Type B pancreatic cell (in vitro differentiated cells): ENCODE data around the gene PCDHA2. TPM values are rescaled to one million over a fixed set of nuclear protein-coding genes. Genes with fewer than 3 reads are reported as not detected.

Source experiments
- DNase-seq: peaks from one replicate; pipeline ENCODE4 v3.0.0; 2021; ENCODE audit warnings: mixed read lengths; ENCODE audit not compliant: unreplicated experiment; ENCODE audit errors: extremely low spot score
- H3K27ac Mint-ChIP-seq: 2 replicates; pipeline ENCODE4 v1.8.0; 2021; ENCODE audit warnings: mild to moderate bottlenecking, mixed read lengths
- H3K27me3 Mint-ChIP-seq: 2 replicates; pipeline ENCODE4 v1.8.0; 2021; ENCODE audit warnings: mixed read lengths
- H3K36me3 Mint-ChIP-seq: 2 replicates; pipeline ENCODE4 v1.8.0; 2021; ENCODE audit warnings: mixed read lengths
- H3K4me1 Mint-ChIP-seq: one replicate; pipeline ENCODE4 v1.8.0; 2021; ENCODE audit warnings: mixed read lengths; ENCODE audit not compliant: unreplicated experiment
- H3K4me3 Mint-ChIP-seq: 2 replicates; pipeline ENCODE4 v1.8.0; 2021; ENCODE audit warnings: mild to moderate bottlenecking, mixed read lengths
- H3K9me3 Mint-ChIP-seq: 2 replicates; pipeline ENCODE4 v1.8.0; 2021; ENCODE audit warnings: mixed read lengths
- long read RNA-seq: library from polyadenylated mRNA; unstranded; transcript quantifications from one replicate; pipeline ENCODE4 v2.0.0, GENCODE V29; 2020
- total RNA-seq: library from RNA; stranded (reverse); gene quantifications from 2 replicates; pipeline ENCODE4 v1.2.1, GENCODE V29; 2021; ENCODE audit warnings: low replicate concordance
- TF ChIP-seq, protein P1 (sequence below): fragments of 200-600 bp; sonication (generic); conservative IDR thresholded peaks from 2 replicates; pipeline ENCODE4 v1.5.0; 2021; ENCODE audit warnings: antibody characterized with exemption, mild to moderate bottlenecking

The PCDHA2 gene
- total RNA-seq = 1.0 and 3.3 TPM in 2 replicates
- long read RNA-seq, partial matches to known transcripts = 0 of 7 reads
- long read RNA-seq, other reads (novel, unspliced or antisense) = 6 of 7 reads

DNA sequence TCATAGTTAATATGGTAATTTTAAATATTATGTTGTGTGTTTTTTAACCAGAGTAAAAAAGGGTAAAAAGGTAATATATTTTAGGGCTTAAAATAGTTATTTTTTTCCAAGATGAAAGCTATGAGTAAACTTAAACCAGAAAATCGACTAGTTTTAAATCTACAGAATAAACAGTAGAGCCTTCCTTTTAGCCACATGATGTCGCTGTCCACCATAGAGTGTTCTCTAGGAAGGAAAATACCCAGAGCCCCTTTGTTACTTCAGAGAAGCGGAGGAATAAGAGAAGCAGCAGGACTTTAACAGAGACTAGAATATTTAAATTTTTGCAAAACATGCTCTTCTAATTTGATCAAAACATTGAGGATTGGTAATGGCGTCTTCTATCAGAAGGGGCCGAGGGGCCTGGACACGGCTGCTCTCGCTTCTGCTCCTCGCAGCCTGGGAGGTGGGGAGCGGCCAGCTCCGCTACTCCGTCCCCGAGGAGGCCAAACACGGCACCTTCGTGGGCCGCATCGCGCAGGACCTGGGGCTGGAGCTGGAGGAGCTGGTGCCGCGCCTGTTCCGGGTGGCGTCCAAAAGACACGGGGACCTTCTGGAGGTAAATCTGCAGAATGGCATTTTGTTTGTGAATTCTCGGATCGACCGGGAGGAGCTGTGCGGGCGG, at the start of gene PCDHA2:
Gene PCDHA2 (plus strand): TSS at position 258 of the 664 bp plus-strand sequence.
- Mint-ChIP-seq H3K4me3 (peak within 1 kb of the TSS; percentile 91), H3K27me3 (no peaks in the 10 kb centered on the region), H3K27ac (peak within 1 kb of the TSS; percentile 51), H3K36me3 (peaks cover 5% of the 10 kb centered on the region), H3K4me1 (no peaks in the 10 kb centered on the region), H3K9me3 (peaks cover 1% of the 10 kb centered on the region)
- no peak for DNase-seq
- TF ChIP-seq, protein P1, sequence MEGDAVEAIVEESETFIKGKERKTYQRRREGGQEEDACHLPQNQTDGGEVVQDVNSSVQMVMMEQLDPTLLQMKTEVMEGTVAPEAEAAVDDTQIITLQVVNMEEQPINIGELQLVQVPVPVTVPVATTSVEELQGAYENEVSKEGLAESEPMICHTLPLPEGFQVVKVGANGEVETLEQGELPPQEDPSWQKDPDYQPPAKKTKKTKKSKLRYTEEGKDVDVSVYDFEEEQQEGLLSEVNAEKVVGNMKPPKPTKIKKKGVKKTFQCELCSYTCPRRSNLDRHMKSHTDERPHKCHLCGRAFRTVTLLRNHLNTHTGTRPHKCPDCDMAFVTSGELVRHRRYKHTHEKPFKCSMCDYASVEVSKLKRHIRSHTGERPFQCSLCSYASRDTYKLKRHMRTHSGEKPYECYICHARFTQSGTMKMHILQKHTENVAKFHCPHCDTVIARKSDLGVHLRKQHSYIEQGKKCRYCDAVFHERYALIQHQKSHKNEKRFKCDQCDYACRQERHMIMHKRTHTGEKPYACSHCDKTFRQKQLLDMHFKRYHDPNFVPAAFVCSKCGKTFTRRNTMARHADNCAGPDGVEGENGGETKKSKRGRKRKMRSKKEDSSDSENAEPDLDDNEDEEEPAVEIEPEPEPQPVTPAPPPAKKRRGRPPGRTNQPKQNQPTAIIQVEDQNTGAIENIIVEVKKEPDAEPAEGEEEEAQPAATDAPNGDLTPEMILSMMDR = peak; percentile 37

DNA sequence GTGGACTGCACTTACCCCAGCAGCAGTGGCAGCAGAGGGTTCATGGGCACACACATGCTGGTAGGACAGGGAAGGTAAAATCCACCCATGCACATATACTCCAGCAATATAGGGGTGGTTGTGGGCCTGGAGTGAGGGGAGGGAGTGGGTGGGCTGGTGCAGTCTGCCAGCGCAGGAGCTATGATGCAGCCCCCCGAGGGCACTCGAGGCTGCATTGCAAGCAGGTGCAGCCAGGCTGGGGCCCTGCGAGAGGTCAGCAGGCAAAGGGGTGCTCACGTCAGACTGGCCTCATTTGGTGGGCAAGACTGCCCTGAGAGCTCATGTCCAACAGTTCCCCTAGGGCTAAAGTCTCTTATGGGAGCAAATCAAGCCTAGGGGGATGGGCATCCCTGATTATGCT, 41.1 kb upstream of the PCDHA2 start:
- TF ChIP-seq, protein P1 = no peak
- Mint-ChIP-seq H3K27me3 (no peaks in the 10 kb centered on the region), H3K4me1 (no peaks in the 10 kb centered on the region), H3K27ac (no peak overlapping the region), H3K36me3 (no peaks in the 10 kb centered on the region), H3K4me3 (no peak overlapping the region), H3K9me3 (peaks cover 12% of the 10 kb centered on the region)
- no peak for DNase-seq

DNA sequence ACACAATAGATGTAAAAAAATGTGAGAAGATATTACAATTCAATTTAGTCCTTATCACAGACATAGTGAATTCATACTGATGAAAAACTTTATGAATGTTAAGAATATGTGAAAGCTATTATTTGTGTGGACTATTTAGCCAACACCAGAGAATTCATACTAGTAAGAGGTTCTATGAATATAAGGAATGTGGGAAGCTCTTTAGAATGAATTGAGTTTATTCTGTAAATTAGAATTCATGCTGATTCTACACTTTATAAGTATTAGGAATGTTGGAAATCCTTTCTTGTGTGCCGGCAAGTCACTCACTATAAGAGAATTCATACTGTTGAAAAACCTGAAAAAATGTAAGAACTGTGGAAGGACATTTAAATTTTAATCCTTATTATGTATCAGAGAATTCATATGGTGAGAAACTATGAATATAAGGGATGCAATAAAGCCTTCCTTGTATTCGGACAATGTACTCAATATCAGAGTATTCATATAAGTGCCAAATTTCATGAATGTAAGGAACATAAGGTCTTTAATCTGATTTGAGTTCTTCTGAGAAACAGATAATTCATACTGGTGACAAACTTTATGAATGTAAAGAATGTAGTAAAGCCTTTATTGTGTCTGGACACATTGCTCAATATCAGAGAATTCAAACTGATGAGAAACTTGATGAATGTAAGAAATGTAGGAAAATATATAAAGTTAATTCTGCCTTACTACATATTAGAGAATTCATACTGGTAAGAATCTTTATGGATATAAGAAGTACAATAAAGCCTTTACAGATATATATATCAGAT, 30.3 kb upstream of the PCDHA2 start:
- no peak overlapping the region for H3K27ac Mint-ChIP-seq
- H3K4me3 Mint-ChIP-seq = no peak overlapping the region
- H3K9me3 Mint-ChIP-seq = peaks cover 16% of the 10 kb centered on the region
- H3K4me1 Mint-ChIP-seq = no peaks in the 10 kb centered on the region
- TF ChIP-seq, protein P1 = no peak
- DNase-seq = no peak
- no peaks in the 10 kb centered on the region for H3K27me3 Mint-ChIP-seq
- no peaks in the 10 kb centered on the region for H3K36me3 Mint-ChIP-seq

DNA sequence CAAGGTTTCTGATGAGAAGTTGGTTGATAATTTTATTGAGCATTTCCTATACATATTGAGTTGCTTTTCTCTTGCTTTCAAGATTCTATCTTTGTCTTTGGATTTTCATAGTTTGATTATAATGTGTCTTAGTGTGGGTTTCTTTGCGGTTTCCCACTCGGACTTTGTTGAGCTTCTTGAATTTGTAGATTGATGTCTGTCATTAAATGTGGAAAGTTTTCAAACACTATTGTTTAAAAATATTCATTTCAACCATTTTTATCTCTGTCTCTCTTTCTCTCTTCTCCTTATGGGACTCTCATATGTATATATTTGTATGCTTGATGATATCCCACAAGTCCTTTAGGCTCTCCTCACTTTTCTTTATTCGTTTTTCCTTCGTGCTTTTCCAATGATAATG, 27.2 kb upstream of the PCDHA2 start:
- peaks cover 10% of the 10 kb centered on the region for H3K9me3 Mint-ChIP-seq
- no peak overlapping the region for H3K4me3 Mint-ChIP-seq
- TF ChIP-seq, protein P1 = no peak
- no peak overlapping the region for H3K27ac Mint-ChIP-seq
- no peaks in the 10 kb centered on the region for H3K27me3 Mint-ChIP-seq
- H3K36me3 Mint-ChIP-seq = no peaks in the 10 kb centered on the region
- H3K4me1 Mint-ChIP-seq = no peaks in the 10 kb centered on the region
- DNase-seq = no peak

DNA sequence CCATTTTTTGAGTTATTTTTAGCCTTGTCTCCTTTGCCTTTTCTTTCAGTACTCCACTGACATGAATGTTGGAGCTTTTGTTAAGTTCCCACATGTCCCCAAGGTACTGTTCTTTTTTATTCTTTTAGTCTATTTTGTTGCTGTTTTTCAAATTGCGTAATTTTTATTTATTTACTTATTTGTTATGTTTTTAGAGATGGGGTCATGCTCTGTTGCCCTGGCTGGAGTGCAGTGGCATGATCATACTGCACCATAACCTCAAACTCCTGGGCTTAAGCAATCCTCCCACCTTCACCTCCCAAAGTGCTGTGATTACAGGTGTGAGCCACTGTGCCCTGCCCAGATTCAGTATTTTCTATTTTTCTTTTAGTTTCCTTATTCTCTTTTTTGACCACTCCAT, 14.1 kb upstream of the PCDHA2 start:
- Mint-ChIP-seq H3K4me1 (no peaks in the 10 kb centered on the region), H3K27me3 (no peaks in the 10 kb centered on the region), H3K27ac (no peak overlapping the region), H3K36me3 (no peaks in the 10 kb centered on the region), H3K9me3 (peaks cover 5% of the 10 kb centered on the region), H3K4me3 (no peak overlapping the region)
- TF ChIP-seq, protein P1 = no peak
- no peak for DNase-seq
